ENCODE data around the gene ANXA5. TPM values are rescaled to one million over a fixed set of nuclear protein-coding genes. Genes with fewer than 3 reads are reported as not detected.

ANXA5 gene
- total RNA-seq, 2 donors from 2014 or later = 251 to 263 TPM

DNA sequence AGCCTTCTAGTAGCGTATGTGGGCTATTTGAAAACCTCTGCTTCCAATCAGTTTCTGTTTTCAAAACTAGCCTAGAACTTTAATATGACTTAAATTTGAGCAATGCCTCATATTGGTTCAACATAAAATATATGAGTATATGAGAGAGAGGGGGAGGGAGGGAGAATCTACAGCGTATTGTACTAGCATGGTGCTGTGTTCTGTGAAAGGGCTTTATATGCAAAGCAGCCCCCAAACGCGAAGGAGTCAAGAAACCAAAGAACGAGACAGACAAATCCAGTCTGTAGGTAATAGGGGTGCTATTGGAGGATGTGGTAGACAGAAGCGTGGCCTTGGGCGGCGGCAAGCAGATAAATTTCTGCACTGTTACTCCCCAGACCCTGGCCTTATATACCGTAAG is 784 bp upstream of the ANXA5 start:
- Histone ChIP-seq H3K27me3 (replicated peaks; ENCODE audit: insufficient read depth) (no peaks in the 10 kb centered on the region), H3K36me3 (no peaks in the 10 kb centered on the region), H3K9me3 (no peaks in the 10 kb centered on the region), H3K4me3 (peak overlapping the region; percentile 98), H3K27ac (peak overlapping the region; percentile 94 to 95), H3K4me1 (replicated peaks) (no peaks in the 10 kb centered on the region)
- intact Hi-C loops (cut with DNase I) = no loop called here
- DNase-seq (ENCODE audit: low spot score) = no peak
- TF ChIP-seq POLR2AphosphoS5 (IDR thresholded peaks at IDR 0.05) (no peak), POLR2A (IDR thresholded peaks at IDR 0.05) (no peak), CTCF (IDR thresholded peaks at IDR 0.05) (no peak)
- 52% methylated on average over 9 of the region's 9 CpGs for WGBS

DNA sequence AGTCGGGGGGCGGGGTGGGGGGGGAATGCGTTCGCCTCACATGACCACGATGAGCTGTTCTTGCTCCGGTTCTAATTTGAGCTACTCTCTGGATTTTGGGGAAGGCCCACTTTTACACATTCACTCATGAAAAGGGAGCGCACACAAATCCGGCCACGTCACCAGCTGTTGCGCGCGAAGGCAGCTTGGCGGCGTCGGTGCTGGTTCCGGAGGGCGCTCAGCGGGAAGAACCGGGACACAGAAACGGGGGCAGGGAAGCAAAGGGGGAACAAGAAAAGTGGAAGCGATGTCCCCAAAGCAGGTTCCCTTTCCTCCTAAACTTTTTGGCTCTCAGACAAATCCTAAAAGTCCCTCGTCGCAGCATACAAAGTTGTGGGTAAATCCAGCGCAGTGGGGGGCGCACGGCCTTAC is 605 bp downstream of the ANXA5 start:
- TF ChIP-seq POLR2AphosphoS5 (IDR thresholded peaks at IDR 0.05) (peak; percentile 46), POLR2A (IDR thresholded peaks at IDR 0.05) (no peak), CTCF (IDR thresholded peaks at IDR 0.05) (peak in 1 of 4 experiments; percentile 33)
- Histone ChIP-seq H3K9me3 (no peaks in the 10 kb centered on the region), H3K36me3 (no peaks in the 10 kb centered on the region), H3K27ac (peak overlapping the region; percentile 94 to 95), H3K4me3 (peak overlapping the region; percentile 98), H3K27me3 (replicated peaks; ENCODE audit: insufficient read depth) (no peaks in the 10 kb centered on the region), H3K4me1 (replicated peaks) (no peaks in the 10 kb centered on the region)
- WGBS = under 1% methylated on average over 26 of the region's 26 CpGs
- intact Hi-C loops (cut with DNase I) = no loop called here
- DNase-seq (ENCODE audit: low spot score) = peak; percentile 62

DNA sequence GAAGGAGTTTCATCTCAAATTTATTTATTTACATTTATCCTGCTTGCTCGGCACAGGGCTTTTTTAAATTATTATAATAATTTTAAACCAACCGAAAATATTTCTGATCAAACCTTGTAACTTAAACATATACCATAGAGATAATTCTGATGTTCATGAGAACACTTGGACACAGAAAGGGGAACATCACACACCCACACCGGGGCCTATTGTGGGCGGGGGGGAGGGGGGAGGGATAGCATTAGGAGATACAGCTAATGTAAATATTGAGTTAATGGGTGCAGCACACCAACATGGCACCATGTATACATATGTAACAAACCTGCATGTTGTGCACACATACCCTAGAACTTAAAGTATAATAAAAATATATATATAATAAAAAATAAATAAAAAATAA is 2.9 kb downstream of the ANXA5 start:
- Histone ChIP-seq H3K4me1 (replicated peaks) (no peaks in the 10 kb centered on the region), H3K27ac (no peak overlapping the region), H3K9me3 (no peaks in the 10 kb centered on the region), H3K27me3 (replicated peaks; ENCODE audit: insufficient read depth) (no peaks in the 10 kb centered on the region), H3K36me3 (no peaks in the 10 kb centered on the region), H3K4me3 (no peak overlapping the region)
- TF ChIP-seq POLR2A (IDR thresholded peaks at IDR 0.05) = no peak
- no peak for DNase-seq (ENCODE audit: low spot score)
- intact Hi-C loops (cut with DNase I) = no loop called here
- WGBS = 80% methylated on average over 4 of the region's 4 CpGs

GRCh38 chr4:121693450-121693849 is 3.3 kb downstream of the ANXA5 start:
- Histone ChIP-seq H3K4me1 (replicated peaks) (no peaks in the 10 kb centered on the region), H3K36me3 (no peaks in the 10 kb centered on the region)
- no peak for DNase-seq (ENCODE audit: low spot score)

GRCh38 chr4:121692261-121692660 is 4.5 kb downstream of the ANXA5 start:
- no peaks in the 10 kb centered on the region for H3K4me1 ChIP-seq (replicated peaks)
- TF ChIP-seq POLR2A (IDR thresholded peaks at IDR 0.05) (no peak), POLR2AphosphoS5 (IDR thresholded peaks at IDR 0.05) (no peak), CTCF (IDR thresholded peaks at IDR 0.05) (no peak)
- no peaks in the 10 kb centered on the region for H3K36me3 ChIP-seq
- no peak for DNase-seq (ENCODE audit: low spot score)
- no peak overlapping the region for H3K4me3 ChIP-seq
- no peaks in the 10 kb centered on the region for H3K9me3 ChIP-seq
- H3K27ac ChIP-seq = no peak overlapping the region
- intact Hi-C loops (cut with DNase I) = no loop called here
- no peaks in the 10 kb centered on the region for H3K27me3 ChIP-seq (replicated peaks; ENCODE audit: insufficient read depth)

More at GRCh38 chr4:121693450-121693849, 3.3 kb downstream of the ANXA5 start:
- Histone ChIP-seq H3K4me3 (no peak overlapping the region), H3K27me3 (replicated peaks; ENCODE audit: insufficient read depth) (no peaks in the 10 kb centered on the region), H3K9me3 (no peaks in the 10 kb centered on the region), H3K27ac (no peak overlapping the region)
- TF ChIP-seq POLR2A (IDR thresholded peaks at IDR 0.05) = no peak
- no peak for TF ChIP-seq CTCF (IDR thresholded peaks at IDR 0.05)
- TF ChIP-seq POLR2AphosphoS5 (IDR thresholded peaks at IDR 0.05) = no peak
- 44% methylated on average over 2 of the region's 2 CpGs for WGBS
- intact Hi-C loops (cut with DNase I) = no loop called here
